Glutamatergic neuron (in vitro differentiated cells): ENCODE measurements around the gene SYNE1. TPM values are rescaled to one million over a fixed set of nuclear protein-coding genes. Genes with fewer than 3 reads are reported as not detected.

Source experiments
- DNase-seq: peaks from one replicate; pipeline ENCODE4 v3.0.0; 2022
- H3K27ac Mint-ChIP-seq: one replicate; pipeline ENCODE4 v1.8.0; 2020; ENCODE audit warnings: mild to moderate bottlenecking, mixed read lengths, inconsistent platforms; ENCODE audit not compliant: unreplicated experiment
- H3K27me3 Mint-ChIP-seq: one replicate; pipeline ENCODE4 v1.8.0; 2020; ENCODE audit warnings: mild to moderate bottlenecking, moderate library complexity, mixed read lengths, inconsistent platforms; ENCODE audit not compliant: unreplicated experiment
- H3K36me3 Mint-ChIP-seq: one replicate; pipeline ENCODE4 v1.8.0; 2020; ENCODE audit warnings: mild to moderate bottlenecking, mixed read lengths, inconsistent platforms; ENCODE audit not compliant: unreplicated experiment
- H3K4me1 Mint-ChIP-seq: one replicate; pipeline ENCODE4 v1.8.0; 2020; ENCODE audit warnings: mild to moderate bottlenecking, low read depth, mixed read lengths, inconsistent platforms; ENCODE audit not compliant: unreplicated experiment
- H3K4me3 Mint-ChIP-seq: one replicate; pipeline ENCODE4 v1.8.0; 2020; ENCODE audit warnings: mild to moderate bottlenecking, mixed read lengths, inconsistent platforms; ENCODE audit not compliant: unreplicated experiment
- H3K9me3 Mint-ChIP-seq: one replicate; pipeline ENCODE4 v1.8.0; 2020; ENCODE audit warnings: mild to moderate bottlenecking, moderate library complexity, mixed read lengths, inconsistent platforms; ENCODE audit not compliant: unreplicated experiment
- CTCF ChIP-seq: fragments of 200-600 bp; sonication (generic); IDR thresholded peaks from one replicate; pipeline ENCODE4 v1.5.0; 2021; ENCODE audit not compliant: partially characterized antibody, unreplicated experiment
- total RNA-seq: library from RNA; stranded (reverse); fragmentation: NEBNext Ultra II Directional; extraction: Animal tissue kit (Norgen Biotek cat#: 25700); gene quantifications from one replicate; pipeline ENCODE4 v1.2.1, GENCODE V29; 2021; ENCODE audit not compliant: unreplicated experiment

The SYNE1 gene
- total RNA-seq, 1 donor from 2014 or later = 23.4 TPM

- Mint-ChIP-seq H3K9me3 (no peaks in the 10 kb centered on the region), H3K4me1 (peaks cover 3% of the 10 kb centered on the region), H3K27me3 (peaks cover 1% of the 10 kb centered on the region), H3K27ac (no peak overlapping the region), H3K36me3 (no peaks in the 10 kb centered on the region), H3K4me3 (no peak overlapping the region)
- DNase-seq = no peak
- no peak for TF ChIP-seq CTCF
These were observed 43.8 kb upstream of the SYNE1 start for GRCh38 chr6:152680879-152681517.

GRCh38 chr6:152680151-152680550, 43.0 kb upstream of the SYNE1 start:
- H3K27me3 Mint-ChIP-seq = peaks cover 1% of the 10 kb centered on the region
- no peak for TF ChIP-seq CTCF
- H3K4me3 Mint-ChIP-seq = no peak overlapping the region
- DNase-seq = no peak
- peaks cover 3% of the 10 kb centered on the region for H3K4me1 Mint-ChIP-seq
- H3K27ac Mint-ChIP-seq = no peak overlapping the region
- H3K9me3 Mint-ChIP-seq = no peaks in the 10 kb centered on the region
- H3K36me3 Mint-ChIP-seq = no peaks in the 10 kb centered on the region

GRCh38 chr6:152673236-152673635, 36.1 kb upstream of the SYNE1 start:
- H3K27ac Mint-ChIP-seq = no peak overlapping the region
- H3K9me3 Mint-ChIP-seq = no peaks in the 10 kb centered on the region
- no peak overlapping the region for H3K4me3 Mint-ChIP-seq
- no peaks in the 10 kb centered on the region for H3K27me3 Mint-ChIP-seq
- TF ChIP-seq CTCF = no peak
- no peak for DNase-seq
- H3K36me3 Mint-ChIP-seq = no peaks in the 10 kb centered on the region
- no peaks in the 10 kb centered on the region for H3K4me1 Mint-ChIP-seq

GRCh38 chr6:152671171-152671570, 34.0 kb upstream of the SYNE1 start:
- Mint-ChIP-seq H3K4me1 (no peaks in the 10 kb centered on the region), H3K4me3 (no peak overlapping the region), H3K27ac (no peak overlapping the region), H3K27me3 (no peaks in the 10 kb centered on the region), H3K36me3 (no peaks in the 10 kb centered on the region), H3K9me3 (no peaks in the 10 kb centered on the region)
- no peak for DNase-seq
- no peak for TF ChIP-seq CTCF

GRCh38 chr6:152669895-152670294, 32.7 kb upstream of the SYNE1 start:
- no peak overlapping the region for H3K4me3 Mint-ChIP-seq
- no peaks in the 10 kb centered on the region for H3K36me3 Mint-ChIP-seq
- no peak for TF ChIP-seq CTCF
- H3K4me1 Mint-ChIP-seq = no peaks in the 10 kb centered on the region
- no peaks in the 10 kb centered on the region for H3K9me3 Mint-ChIP-seq
- DNase-seq = no peak
- H3K27me3 Mint-ChIP-seq = no peaks in the 10 kb centered on the region
- H3K27ac Mint-ChIP-seq = no peak overlapping the region
